ENCODE measurements around the gene RAB30. TPM values are rescaled to one million over a fixed set of nuclear protein-coding genes. Genes with fewer than 3 reads are reported as not detected.

RAB30 gene
- total RNA-seq, 1 donor from 2014 or later = 15.5 TPM

- no peaks in the 10 kb centered on the region for H3K36me3 ChIP-seq
- no peaks in the 10 kb centered on the region for H3K27me3 ChIP-seq (ENCODE audit: low read depth)
- H3K27ac ChIP-seq = no peak overlapping the region
- no peak overlapping the region for H3K4me3 ChIP-seq
- H3K9me3 ChIP-seq = no peaks in the 10 kb centered on the region
- peaks cover 30% of the 10 kb centered on the region for H3K4me1 ChIP-seq
- DNase-seq (no peak), ATAC-seq (no peak)
- TF ChIP-seq CTCF (IDR thresholded peaks at IDR 0.05) = no peak
- intact Hi-C loops (cut with DNase I) = no loop called here
These were observed 25.0 kb downstream of the RAB30 start for GRCh38 chr11:83046621-83047172.

- Histone ChIP-seq H3K27me3 (ENCODE audit: low read depth) (no peaks in the 10 kb centered on the region), H3K9me3 (no peaks in the 10 kb centered on the region), H3K36me3 (no peaks in the 10 kb centered on the region), H3K4me1 (peaks cover 25% of the 10 kb centered on the region), H3K27ac (no peak overlapping the region), H3K4me3 (no peak overlapping the region)
- ATAC-seq (no peak), DNase-seq (no peak)
- intact Hi-C loops (cut with DNase I) = no loop called here
- TF ChIP-seq CTCF (IDR thresholded peaks at IDR 0.05) = no peak
These were observed 26.6 kb downstream of the RAB30 start for GRCh38 chr11:83044958-83045712.

GRCh38 chr11:83042964-83043711, 28.6 kb downstream of the RAB30 start:
- intact Hi-C loops (cut with DNase I) = no loop called here
- no peak overlapping the region for H3K27ac ChIP-seq
- no peaks in the 10 kb centered on the region for H3K9me3 ChIP-seq
- ATAC-seq (no peak), DNase-seq (no peak)
- no peak for TF ChIP-seq CTCF (IDR thresholded peaks at IDR 0.05)
- H3K36me3 ChIP-seq = no peaks in the 10 kb centered on the region
- peaks cover 21% of the 10 kb centered on the region for H3K4me1 ChIP-seq
- no peak overlapping the region for H3K4me3 ChIP-seq
- no peaks in the 10 kb centered on the region for H3K27me3 ChIP-seq (ENCODE audit: low read depth)

GRCh38 chr11:83041126-83041525, 30.6 kb downstream of the RAB30 start:
- TF ChIP-seq CTCF (IDR thresholded peaks at IDR 0.05) = no peak
- H3K9me3 ChIP-seq = no peaks in the 10 kb centered on the region
- H3K27me3 ChIP-seq (ENCODE audit: low read depth) = no peaks in the 10 kb centered on the region
- DNase-seq (no peak), ATAC-seq (no peak)
- intact Hi-C loops (cut with DNase I) = no loop called here
- H3K36me3 ChIP-seq = no peaks in the 10 kb centered on the region
- no peak overlapping the region for H3K4me3 ChIP-seq
- no peak overlapping the region for H3K27ac ChIP-seq
- H3K4me1 ChIP-seq = peaks cover under 1% of the 10 kb centered on the region

GRCh38 chr11:83039566-83039965, 32.1 kb downstream of the RAB30 start:
- no peak overlapping the region for H3K27ac ChIP-seq
- TF ChIP-seq CTCF (IDR thresholded peaks at IDR 0.05) = no peak
- ATAC-seq = no peak
- no peaks in the 10 kb centered on the region for H3K27me3 ChIP-seq (ENCODE audit: low read depth)
- H3K36me3 ChIP-seq = no peaks in the 10 kb centered on the region
- peaks cover 12% of the 10 kb centered on the region for H3K4me1 ChIP-seq
- intact Hi-C loops (cut with DNase I) = no loop called here
- DNase-seq = no peak
- H3K4me3 ChIP-seq = no peak overlapping the region
- no peaks in the 10 kb centered on the region for H3K9me3 ChIP-seq
